Activated T-cell treated with anti-CD3 and anti-CD28 coated beads, Interleukin-2, amount 50 U/mL, for 48 hours (primary cell): Measurements from ENCODE around the gene CHIA.

Source experiments
- DNase-seq, 2 experiments: peaks; one replicate each; pipeline ENCODE4 v3.0.0-alpha.2; 2020

Gene CHIA

GRCh38 chr1:111290630-111291029 lies at the start of gene CHIA:
Gene CHIA, plus strand, starts transcription at chr1:111290851. Its CDS starts 19,617 bp downstream, at chr1:111310468.
- no peak for DNase-seq

- DNase-seq = no peak
These were observed 48.9 kb upstream of the CHIA start for GRCh38 chr1:111241797-111242196.

GRCh38 chr1:111242805-111243523 lies 47.7 kb upstream of the CHIA start:
- no peak for DNase-seq

- DNase-seq = no peak
These were observed 43.4 kb upstream of the CHIA start for GRCh38 chr1:111247125-111247838.

- no peak for DNase-seq
These were observed 40.7 kb upstream of the CHIA start for GRCh38 chr1:111249960-111250359.

GRCh38 chr1:111251570-111251969 lies 39.1 kb upstream of the CHIA start:
- DNase-seq = no peak

GRCh38 chr1:111252786-111253185 lies 37.9 kb upstream of the CHIA start:
- DNase-seq = no peak

- no peak for DNase-seq
These were observed 36.8 kb upstream of the CHIA start for GRCh38 chr1:111253876-111254275.

- DNase-seq = no peak
These were observed 33.5 kb upstream of the CHIA start for GRCh38 chr1:111256988-111257658.

- DNase-seq = no peak
These were observed 22.7 kb upstream of the CHIA start for GRCh38 chr1:111267801-111268508.

- DNase-seq = no peak
These were observed 20.7 kb upstream of the CHIA start for GRCh38 chr1:111269825-111270406.

GRCh38 chr1:111270771-111271463 lies 19.7 kb upstream of the CHIA start:
- DNase-seq = peak; percentile 30 to 34

- DNase-seq = no peak
These were observed 19.2 kb upstream of the CHIA start for GRCh38 chr1:111271464-111271801.

GRCh38 chr1:111272081-111272480 lies 18.6 kb upstream of the CHIA start:
- DNase-seq = no peak

- no peak for DNase-seq
These were observed 16.0 kb upstream of the CHIA start for GRCh38 chr1:111274653-111275052.

- DNase-seq = peak; percentile 54 to 67
These were observed 15.6 kb upstream of the CHIA start for GRCh38 chr1:111275079-111275478.

- no peak for DNase-seq
These were observed 14.7 kb upstream of the CHIA start for GRCh38 chr1:111275780-111276433.

GRCh38 chr1:111279144-111279543 lies 11.5 kb upstream of the CHIA start:
- peak in 1 of 2 experiments; percentile 26 for DNase-seq

- DNase-seq = no peak
These were observed 10.4 kb upstream of the CHIA start for GRCh38 chr1:111280267-111280666.

GRCh38 chr1:111281411-111281810 lies 9.2 kb upstream of the CHIA start:
- DNase-seq = no peak

- no peak for DNase-seq
These were observed 6.8 kb upstream of the CHIA start for GRCh38 chr1:111283838-111284237.

- no peak for DNase-seq
These were observed 4.8 kb upstream of the CHIA start for GRCh38 chr1:111285879-111286278.
